Ovary (tissue), 9 donors: ENCODE measurements around the gene SLC6A18. TPM values are rescaled to one million over a fixed set of nuclear protein-coding genes. Genes with fewer than 3 reads are reported as not detected.

Source experiments
- DNase-seq, 5 donors: peaks; one replicate each; pipeline ENCODE4 v3.0.0-alpha.2; 2019 to 2020
- H3K27ac ChIP-seq, 2 donors: fragments of 200-600 bp; one replicate each; pipeline versions ENCODE4 v1.5.1 to v1.8.0; 2019 to 2022
- H3K27me3 ChIP-seq: fragments of 200-600 bp; one replicate; pipeline ENCODE4 v1.8.0; 2022
- H3K36me3 ChIP-seq: fragments of 200-600 bp; sonication (generic); one replicate; pipeline ENCODE4 v1.5.1; 2019
- H3K4me1 ChIP-seq: one replicate; pipeline ENCODE4 v1.8.1; 2013; ENCODE audit warnings: mild to moderate bottlenecking, moderate library complexity; ENCODE audit not compliant: insufficient read depth
- H3K4me3 ChIP-seq: fragments of 200-600 bp; sonication (generic); one replicate; pipeline ENCODE4 v1.5.1; 2017
- H3K9me3 ChIP-seq, 2 donors: fragments of 200-600 bp in 1 of 2; sonication (generic) in 1 of 2; one replicate each; pipeline versions ENCODE4 v1.5.1 to v1.8.1; 2013 to 2019; ENCODE audit warnings: mild to moderate bottlenecking in 1 of 2, moderate library complexity in 1 of 2
- EP300 ChIP-seq: sonication (generic); formaldehyde crosslinking; IDR thresholded peaks from one replicate; pipeline ENCODE4 v1.6.1; 2017; ENCODE audit warnings: antibody characterized with exemption
- POLR2A ChIP-seq: fragments of 450-650 bp; IDR thresholded peaks from one replicate; pipeline ENCODE4 v1.6.1; 2017; ENCODE audit warnings: antibody characterized with exemption, mild to moderate bottlenecking, moderate library complexity
- WGBS, 3 donors: extraction: QIAGEN DNeasy Blood & Tissue Kit in 1 of 3; methylation state at CpG; one replicate each; pipeline versions ENCODE4 v1.1.5 to v1.1.7; 2013 to 2017; 5-methylcytosine and 5-hydroxymethylcytosine counted together
- intact Hi-C, 4 donors: fragments of 100-400 bp; cut with DNase I; formaldehyde crosslinking; loops; one replicate each; pipeline versions ENCODE4 v1.11.0 to v1.15.1; 2022 to 2023
- polyA plus RNA-seq, 2 donors: library from polyadenylated mRNA; stranded (reverse); fragments of 200-250 nt in 1 of 2; fragments of 350-450 nt in 1 of 2; fragmentation: Illumina TruSeq in 1 of 2; extraction: RNeasy Lipid Tissue Mini Kit (QIAGEN cat#74804) in 1 of 2; gene quantifications; one replicate each; pipeline ENCODE4 v1.2.3, GENCODE V29; 2013 to 2014
- total RNA-seq, 7 donors: library from RNA; depleted of rRNA in 2 of 7; stranded (reverse); fragments of >200 nt in 2 of 7; fragmentation: NEBNext Ultra II Directional in 3 of 7; extraction: Animal tissue kit (Norgen Biotek cat#: 25700) in 3 of 7; gene quantifications; one replicate each; pipeline versions ENCODE4 v1.1.0 to v1.2.4, GENCODE V29; 2016 to 2023
- TF ChIP-seq, protein P1 (sequence below), 3 donors: fragments of 450-650 bp in 2 of 3; fragments of 200-600 bp in 1 of 3; IDR thresholded peaks; one replicate each; pipeline versions ENCODE4 v1.5.1 to v1.8.0; 2016 to 2022; ENCODE audit warnings: antibody characterized with exemption in 3 of 3, mild to moderate bottlenecking in 1 of 3
- donor health status: DM: no; HTN: no; CAD: no; lungs with moderate emphysema.
- donor health status: DM: no; HTN: no; CAD: no.
- donor health status: Bipolar disorder and iron deficiency.
- donor health status: DM: yes; HTN: yes; CAD: no.
- donor health status: DM: no; HTN: no; CAD: no.
- donor health status: DM: yes; HTN: yes; CAD: no.

The SLC6A18 gene
- total and polyA plus RNA-seq, 9 donors, result not detected

DNA sequence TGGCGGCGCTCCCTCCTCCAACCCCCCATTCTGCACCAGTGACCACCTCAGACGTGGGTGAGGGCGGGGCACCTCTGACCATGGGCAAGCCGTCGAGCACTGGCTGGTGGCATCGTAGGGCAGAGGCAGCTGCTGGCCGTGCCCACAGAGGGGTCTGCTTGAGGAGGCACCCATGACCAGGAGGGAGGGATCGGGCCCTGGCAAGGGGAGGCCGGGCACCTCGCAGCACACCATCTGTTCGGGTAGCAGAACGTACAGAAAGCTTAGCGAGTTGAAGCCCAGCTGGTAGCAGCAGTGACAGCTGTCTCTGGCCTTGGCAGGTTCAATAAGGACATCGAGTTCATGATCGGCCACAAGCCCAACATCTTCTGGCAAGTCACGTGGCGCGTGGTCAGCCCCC lies 4.3 kb upstream of the SLC6A18 start:
- TF ChIP-seq EP300 (no peak), POLR2A (no peak)
- TF ChIP-seq, protein P1, sequence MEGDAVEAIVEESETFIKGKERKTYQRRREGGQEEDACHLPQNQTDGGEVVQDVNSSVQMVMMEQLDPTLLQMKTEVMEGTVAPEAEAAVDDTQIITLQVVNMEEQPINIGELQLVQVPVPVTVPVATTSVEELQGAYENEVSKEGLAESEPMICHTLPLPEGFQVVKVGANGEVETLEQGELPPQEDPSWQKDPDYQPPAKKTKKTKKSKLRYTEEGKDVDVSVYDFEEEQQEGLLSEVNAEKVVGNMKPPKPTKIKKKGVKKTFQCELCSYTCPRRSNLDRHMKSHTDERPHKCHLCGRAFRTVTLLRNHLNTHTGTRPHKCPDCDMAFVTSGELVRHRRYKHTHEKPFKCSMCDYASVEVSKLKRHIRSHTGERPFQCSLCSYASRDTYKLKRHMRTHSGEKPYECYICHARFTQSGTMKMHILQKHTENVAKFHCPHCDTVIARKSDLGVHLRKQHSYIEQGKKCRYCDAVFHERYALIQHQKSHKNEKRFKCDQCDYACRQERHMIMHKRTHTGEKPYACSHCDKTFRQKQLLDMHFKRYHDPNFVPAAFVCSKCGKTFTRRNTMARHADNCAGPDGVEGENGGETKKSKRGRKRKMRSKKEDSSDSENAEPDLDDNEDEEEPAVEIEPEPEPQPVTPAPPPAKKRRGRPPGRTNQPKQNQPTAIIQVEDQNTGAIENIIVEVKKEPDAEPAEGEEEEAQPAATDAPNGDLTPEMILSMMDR (IDR thresholded peaks at IDR 0.05), result no peak
- Histone ChIP-seq H3K4me1 (no peaks in the 10 kb centered on the region), H3K9me3 (no peaks in the 10 kb centered on the region), H3K27ac (no peak overlapping the region), H3K4me3 (no peak overlapping the region), H3K36me3 (no peaks in the 10 kb centered on the region), H3K27me3 (no peaks in the 10 kb centered on the region)
- DNase-seq, result no peak
- intact Hi-C loops, result no loop called here
- 82 to 86% (median 86%) methylated on average over 19 of the region's 19 CpGs for WGBS, 3 donors

DNA sequence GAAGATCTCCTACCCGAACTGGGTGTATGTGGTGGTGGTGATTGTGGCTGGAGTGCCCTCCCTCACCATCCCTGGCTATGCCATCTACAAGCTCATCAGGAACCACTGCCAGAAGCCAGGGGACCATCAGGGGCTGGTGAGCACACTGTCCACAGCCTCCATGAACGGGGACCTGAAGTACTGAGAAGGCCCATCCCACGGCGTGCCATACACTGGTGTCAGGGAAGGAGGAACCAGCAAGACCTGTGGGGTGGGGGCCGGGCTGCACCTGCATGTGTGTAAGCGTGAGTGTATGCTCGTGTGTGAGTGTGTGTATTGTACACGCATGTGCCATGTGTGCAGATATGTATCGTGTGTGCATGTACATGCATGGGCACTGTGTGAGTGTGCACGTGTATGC lies 3.5 kb upstream of the SLC6A18 start:
- TF ChIP-seq, protein P1 (IDR thresholded peaks at IDR 0.05), result no peak
- TF ChIP-seq EP300 (no peak), POLR2A (no peak)
- 85 to 91% (median 88%) methylated on average over 10 of the region's 10 CpGs for WGBS, 3 donors
- Histone ChIP-seq H3K27me3 (no peaks in the 10 kb centered on the region), H3K9me3 (no peaks in the 10 kb centered on the region), H3K36me3 (no peaks in the 10 kb centered on the region), H3K27ac (no peak overlapping the region), H3K4me3 (no peak overlapping the region), H3K4me1 (no peaks in the 10 kb centered on the region)
- intact Hi-C loops, result no loop called here
- DNase-seq, result no peak

DNA sequence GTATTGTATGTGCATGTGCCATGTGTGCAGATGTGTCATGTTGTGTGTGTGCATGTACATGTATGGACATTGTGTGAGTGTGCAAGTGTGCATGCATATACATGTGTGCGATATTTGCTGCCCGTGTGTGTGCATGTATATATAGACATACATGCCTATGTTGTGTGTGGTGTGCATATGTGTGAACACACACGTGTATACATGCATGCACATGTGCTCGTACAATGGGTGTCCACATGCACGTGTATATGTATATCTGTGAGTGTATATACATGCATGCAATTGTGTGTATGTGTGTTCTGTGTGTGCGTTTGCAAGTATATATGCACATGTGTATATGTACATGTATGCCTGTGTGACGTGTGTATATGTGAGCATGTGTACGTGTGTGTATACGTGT lies 3.0 kb upstream of the SLC6A18 start:
- no peaks in the 10 kb centered on the region for H3K27me3 ChIP-seq
- 92 to 94% (median 93%) methylated on average over 9 of the region's 9 CpGs for WGBS, 3 donors

DNA sequence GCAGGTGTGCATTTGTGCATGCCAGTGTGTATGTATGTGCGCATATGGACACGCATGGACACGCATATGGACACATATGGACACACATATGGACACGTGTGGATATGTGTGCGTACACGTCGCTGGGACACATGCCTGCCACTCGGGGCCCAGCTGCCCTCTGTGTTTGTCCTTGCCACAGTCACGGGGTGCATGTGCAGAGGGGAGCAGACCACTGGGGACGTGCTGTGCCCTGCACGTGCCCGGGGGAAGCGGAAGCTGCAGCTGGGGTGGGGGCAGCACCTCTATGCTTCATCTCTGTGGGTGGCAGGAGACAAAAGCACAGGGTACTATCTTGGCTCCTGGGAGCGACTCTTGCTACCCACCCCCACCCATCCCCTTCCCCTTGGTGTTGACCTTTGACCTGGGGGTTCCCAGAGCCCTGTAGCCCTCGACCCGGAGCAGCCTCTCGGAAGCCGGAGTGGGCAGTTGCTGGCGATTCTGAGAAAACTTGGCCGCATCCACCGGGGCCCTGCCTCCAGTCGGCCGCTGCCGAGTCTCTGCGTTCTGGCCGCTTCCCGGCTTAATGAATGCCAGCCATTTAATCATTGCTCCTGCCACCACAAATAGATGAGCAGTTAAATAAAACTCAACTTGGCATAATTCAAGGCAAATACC lies 2.4 kb upstream of the SLC6A18 start:
- TF ChIP-seq POLR2A (no peak), EP300 (no peak)
- TF ChIP-seq, protein P1 (IDR thresholded peaks at IDR 0.05), result no peak
- Histone ChIP-seq H3K9me3 (no peaks in the 10 kb centered on the region), H3K27ac (no peak overlapping the region), H3K4me1 (no peaks in the 10 kb centered on the region), H3K27me3 (no peaks in the 10 kb centered on the region), H3K4me3 (no peak overlapping the region), H3K36me3 (no peaks in the 10 kb centered on the region)
- intact Hi-C loops, result no loop called here
- 78 to 82% (median 79%) methylated on average over 27 of the region's 27 CpGs for WGBS, 3 donors
- DNase-seq, result no peak

More for the DNA sequence above, 3.0 kb upstream of the SLC6A18 start:
- no peaks in the 10 kb centered on the region for H3K36me3 ChIP-seq
- intact Hi-C loops, result no loop called here
- H3K27ac ChIP-seq, result no peak overlapping the region
- H3K4me3 ChIP-seq, result no peak overlapping the region
- no peaks in the 10 kb centered on the region for H3K9me3 ChIP-seq
- TF ChIP-seq, protein P1 (IDR thresholded peaks at IDR 0.05), result no peak
- TF ChIP-seq POLR2A, result no peak
- no peak for TF ChIP-seq EP300
- H3K4me1 ChIP-seq, result no peaks in the 10 kb centered on the region
- DNase-seq, result no peak
